H1 (cell line): ENCODE measurements around the gene WNT3A. TPM values are rescaled to one million over a fixed set of nuclear protein-coding genes. Genes with fewer than 3 reads are reported as not detected.

ENCODE experiments used
- CTCF ChIA-PET: fragments of 300-600 bp; sonication (Branson Sonifier 250); formaldehyde crosslinking; loops from one replicate; lab custom pipeline; 2021; ENCODE audit not compliant: partially characterized antibody; lab: Charles Lee
- POLR2A ChIA-PET: fragments of 300-600 bp; sonication (Branson Sonifier 250); formaldehyde crosslinking; loops from one replicate; lab custom pipeline; 2021; ENCODE audit warnings: inconsistent platforms; ENCODE audit not compliant: partially characterized antibody; lab: Charles Lee
- DNase-seq, 2 experiments: peaks; one replicate each; pipeline versions ENCODE4 v3.0.0 to v3.0.0-alpha.2; 2010 to 2022; ENCODE audit warnings: low spot score in 2 of 2, low read depth in 1 of 2, mixed read lengths in 1 of 2
- FAIRE-seq: peaks from 2 replicates; lab custom pipeline; 2011; peaks lifted over from hg19 to GRCh38; lab: Jason Lieb, UNC
- H2AFZ ChIP-seq: 2 replicates; pipeline ENCODE4 v1.8.1; 2012; ENCODE audit warnings: low read length, inconsistent platforms
- H2AK5ac ChIP-seq: 2 replicates; pipeline ENCODE4 v1.6.1; 2013; ENCODE audit warnings: low read depth, low read length
- H2BK120ac ChIP-seq: replicated peaks from 2 replicates; pipeline ENCODE3; 2013; ENCODE audit warnings: low read depth, low read length, inconsistent platforms
- H2BK12ac ChIP-seq: 2 replicates; pipeline ENCODE4 v1.6.1; 2013; ENCODE audit warnings: low read depth, low read length
- H2BK15ac ChIP-seq: 2 replicates; pipeline ENCODE4 v1.6.1; 2013; ENCODE audit warnings: low read length
- H2BK20ac ChIP-seq: 2 replicates; pipeline ENCODE4 v1.6.1; 2013; ENCODE audit warnings: low read length
- H2BK5ac ChIP-seq: 2 replicates; pipeline ENCODE4 v1.6.1; 2013; ENCODE audit warnings: low read depth, low read length
- H3K14ac ChIP-seq: 2 replicates; pipeline ENCODE4 v1.6.1; 2013; ENCODE audit warnings: inconsistent platforms; ENCODE audit not compliant: insufficient read length
- H3K18ac ChIP-seq: 2 replicates; pipeline ENCODE4 v1.6.1; 2013; ENCODE audit warnings: low read length; ENCODE audit errors: extremely low read depth
- H3K23ac ChIP-seq: 2 replicates; pipeline ENCODE4 v1.6.1; 2013; ENCODE audit warnings: inconsistent platforms; ENCODE audit not compliant: insufficient read length
- H3K23me2 ChIP-seq: 2 replicates; pipeline ENCODE4 v1.6.1; 2013; ENCODE audit warnings: low read depth, low read length
- H3K27ac ChIP-seq: 2 replicates; pipeline ENCODE4 v1.6.1; 2011; ENCODE audit warnings: low read depth, low read length, inconsistent platforms
- H3K27me3 ChIP-seq, 4 experiments: replicated peaks in 1 of 4; 1 replicate in 1 of 4; 2 replicates in 3 of 4; pipeline versions ENCODE4 v1.6.1 to v1.8.1; 2011 to 2013; ENCODE audit warnings: low read length in 3 of 4, mild to moderate bottlenecking in 3 of 4, inconsistent platforms in 2 of 4, mixed read lengths in 2 of 4, moderate library complexity in 1 of 4; ENCODE audit not compliant: control insufficient read depth in 3 of 4, insufficient read depth in 3 of 4; ENCODE audit errors: extremely low read depth in 1 of 4
- H3K36me3 ChIP-seq, 4 experiments: 2 replicates each; pipeline versions ENCODE4 v1.6.1 to v1.8.1; 2011 to 2013; ENCODE audit warnings: mild to moderate bottlenecking in 4 of 4, low read length in 3 of 4, moderate library complexity in 2 of 4, control low read depth in 1 of 4, inconsistent platforms in 1 of 4; ENCODE audit not compliant: insufficient read depth in 4 of 4, control insufficient read depth in 2 of 4
- H3K4ac ChIP-seq: replicated peaks from 2 replicates; pipeline ENCODE3; 2013; ENCODE audit warnings: low read length, low read depth, mixed read lengths, inconsistent platforms; ENCODE audit not compliant: insufficient read length
- H3K4me1 ChIP-seq, 4 experiments: replicated peaks in 1 of 4; 1 replicate in 1 of 4; 2 replicates in 3 of 4; pipeline versions ENCODE4 v1.6.1 to v1.8.1; 2011 to 2013; ENCODE audit warnings: low read length in 3 of 4, inconsistent platforms in 2 of 4, mixed read lengths in 1 of 4; ENCODE audit not compliant: insufficient read depth in 4 of 4, control insufficient read depth in 3 of 4
- H3K4me2 ChIP-seq, 2 experiments: 2 replicates each; pipeline versions ENCODE4 v1.6.1 to v1.8.1; 2011 to 2013; ENCODE audit warnings: low read depth in 2 of 2, low read length in 2 of 2, control low read depth in 1 of 2, inconsistent platforms in 1 of 2, mild to moderate bottlenecking in 1 of 2; ENCODE audit not compliant: insufficient read depth in 1 of 2
- H3K4me3 ChIP-seq, 4 experiments: fragments of 200-600, 300-600 bp in 1 of 4; sonication (generic), shearing (Covaris generic), sonication (Bioruptor Twin) in 1 of 4; 2 replicates each; pipeline versions ENCODE4 v1.5.1 to v1.8.1; 2011 to 2016; ENCODE audit warnings: low read length in 4 of 4, low read depth in 3 of 4, control low read depth in 2 of 4, inconsistent platforms in 2 of 4, mild to moderate bottlenecking in 2 of 4, mixed read lengths in 1 of 4, moderate library complexity in 1 of 4; ENCODE audit not compliant: insufficient read depth in 2 of 4; ENCODE audit errors: extremely low read depth in 1 of 4
- H3K56ac ChIP-seq: replicated peaks from 2 replicates; pipeline ENCODE3; 2013; ENCODE audit warnings: low read depth, mild to moderate bottlenecking, mixed read lengths, low read length, inconsistent platforms; ENCODE audit not compliant: insufficient read length
- H3K79me1 ChIP-seq: 2 replicates; pipeline ENCODE4 v1.6.1; 2013; ENCODE audit warnings: low read depth, low read length, control low read depth
- H3K79me2 ChIP-seq, 2 experiments: 2 replicates each; pipeline versions ENCODE4 v1.6.1 to v1.8.1; 2012 to 2013; ENCODE audit warnings: low read length in 2 of 2, mild to moderate bottlenecking in 2 of 2, inconsistent platforms in 1 of 2; ENCODE audit not compliant: insufficient read depth in 2 of 2, control insufficient read depth in 1 of 2
- H3K9ac ChIP-seq, 4 experiments: replicated peaks in 1 of 4; 1 replicate in 1 of 4; 2 replicates in 3 of 4; pipeline versions ENCODE4 v1.6.1 to v1.8.1; 2011 to 2013; ENCODE audit warnings: low read depth in 3 of 4, low read length in 3 of 4, control low read depth in 2 of 4, mild to moderate bottlenecking in 2 of 4, moderate library complexity in 2 of 4, inconsistent platforms in 1 of 4; ENCODE audit errors: extremely low read depth in 1 of 4
- H3K9me3 ChIP-seq, 2 experiments: 2 replicates each; pipeline versions ENCODE4 v1.6.1 to v1.8.1; 2012 to 2013; ENCODE audit warnings: mild to moderate bottlenecking in 2 of 2, moderate library complexity in 2 of 2, control low read depth in 1 of 2, inconsistent platforms in 1 of 2, low read depth in 1 of 2, low read length in 1 of 2, mixed read lengths in 1 of 2; ENCODE audit not compliant: insufficient read depth in 2 of 2
- H4K20me1 ChIP-seq, 2 experiments: replicated peaks in 1 of 2; 2 replicates each; pipeline versions ENCODE3 to v1.8.1; 2011 to 2013; ENCODE audit warnings: inconsistent platforms in 2 of 2, low read length in 2 of 2, mild to moderate bottlenecking in 1 of 2; ENCODE audit not compliant: insufficient read depth in 2 of 2, control insufficient read depth in 1 of 2
- H4K5ac ChIP-seq: 2 replicates; pipeline ENCODE4 v1.6.1; 2013; ENCODE audit warnings: low read length, low read depth, mixed read lengths, inconsistent platforms; ENCODE audit not compliant: insufficient read length
- H4K8ac ChIP-seq: 2 replicates; pipeline ENCODE4 v1.8.0; 2013; ENCODE audit warnings: mild to moderate bottlenecking, moderate library complexity, low read length, inconsistent platforms; ENCODE audit not compliant: insufficient read depth; ENCODE audit errors: extremely low read depth
- H4K91ac ChIP-seq: replicated peaks from 2 replicates; pipeline ENCODE3; 2013; ENCODE audit warnings: low read length, mixed read lengths, inconsistent platforms; ENCODE audit not compliant: insufficient read length
- CHD2 ChIP-seq: IDR thresholded peaks from 2 replicates; pipeline ENCODE4 v1.6.1; 2012; ENCODE audit warnings: low read length, improper control_type of control experiment
- GABPA ChIP-seq: IDR thresholded peaks from 2 replicates; pipeline ENCODE4 v1.6.1; 2011; ENCODE audit warnings: mild to moderate bottlenecking, low read length, moderate library complexity, borderline replicate concordance; ENCODE audit not compliant: insufficient read depth
- HDAC6 ChIP-seq: IDR thresholded peaks from one replicate; pipeline ENCODE4 v1.7.1; 2012; ENCODE audit warnings: low read depth, mild to moderate bottlenecking, inconsistent platforms, low read length, moderate library complexity
- JUND ChIP-seq: IDR thresholded peaks from 2 replicates; pipeline ENCODE4 v1.6.1; 2011; ENCODE audit warnings: mild to moderate bottlenecking, improper control_type of control experiment, low read length
- RFX5 ChIP-seq: IDR thresholded peaks from 2 replicates; pipeline ENCODE4 v1.6.1; 2011; ENCODE audit warnings: low read depth, low read length, improper control_type of control experiment, borderline replicate concordance
- SIN3A ChIP-seq, 2 experiments: IDR thresholded peaks in 1 of 2; conservative IDR thresholded peaks in 1 of 2; 2 replicates each; pipeline ENCODE4 v1.6.1; 2011 to 2012; ENCODE audit warnings: low read length in 2 of 2, improper control_type of control experiment in 1 of 2, low read depth in 1 of 2, mild to moderate bottlenecking in 1 of 2
- TBP ChIP-seq: IDR thresholded peaks from 2 replicates; pipeline ENCODE4 v1.6.1; 2011; ENCODE audit warnings: low read depth, low read length, improper control_type of control experiment
- ZNF274 ChIP-seq: IDR thresholded peaks from 2 replicates; pipeline ENCODE4 v1.7.0; 2012; ENCODE audit warnings: low read length, borderline replicate concordance; ENCODE audit errors: extremely low read depth
- WGBS, 2 experiments: shearing (Covaris generic) in 1 of 2; methylation state at CpG; one replicate each; pipeline versions ENCODE4 v1.1.6 to v1.1.7; 2013 to 2015; ENCODE audit warnings: low lambda C conversion rate in 2 of 2, mixed read lengths in 2 of 2, inconsistent platforms in 1 of 2, low coverage in 1 of 2, missing lambda C conversion rate in 1 of 2; ENCODE audit not compliant: insufficient replicate concordance in 2 of 2, insufficient coverage in 1 of 2, insufficient read length in 1 of 2; ENCODE audit errors: extremely low coverage in 1 of 2, missing lambda C conversion rate in 1 of 2; 5-methylcytosine and 5-hydroxymethylcytosine counted together
- polyA plus RNA-seq, 7 experiments: library from polyadenylated mRNA; depleted of rRNA in 3 of 7; stranded (reverse) in 5 of 7; unstranded in 2 of 7; fragments of >200 nt in 5 of 7; fragments of 200-250 nt in 2 of 7; gene quantifications; 1 replicate in 5 of 7; 2 replicates in 1 of 7; 4 replicates in 1 of 7; pipeline versions ENCODE4 v1.2.1 to v1.2.3, GENCODE V29; 2011 to 2013; ENCODE audit warnings: missing spikeins in 2 of 7, mixed read lengths in 2 of 7
- total RNA-seq: library from RNA; stranded (reverse); fragmentation: NEBNext Ultra II Directional; extraction: Animal tissue kit (Norgen Biotek cat#: 25700); gene quantifications from 2 replicates; pipeline ENCODE4 v1.2.1, GENCODE V29; 2021
- TF ChIP-seq, protein P1 (sequence below): IDR thresholded peaks from 2 replicates; pipeline ENCODE4 v1.6.1; 2011; ENCODE audit warnings: low read depth, mild to moderate bottlenecking, low read length; ENCODE audit not compliant: insufficient read depth

The WNT3A gene
- total and polyA plus RNA-seq, 2 of the 8 experiments (the other 6 are each of a cell fraction or from before 2014, with no cell fraction given): 0.08 to 0.19 TPM

DNA sequence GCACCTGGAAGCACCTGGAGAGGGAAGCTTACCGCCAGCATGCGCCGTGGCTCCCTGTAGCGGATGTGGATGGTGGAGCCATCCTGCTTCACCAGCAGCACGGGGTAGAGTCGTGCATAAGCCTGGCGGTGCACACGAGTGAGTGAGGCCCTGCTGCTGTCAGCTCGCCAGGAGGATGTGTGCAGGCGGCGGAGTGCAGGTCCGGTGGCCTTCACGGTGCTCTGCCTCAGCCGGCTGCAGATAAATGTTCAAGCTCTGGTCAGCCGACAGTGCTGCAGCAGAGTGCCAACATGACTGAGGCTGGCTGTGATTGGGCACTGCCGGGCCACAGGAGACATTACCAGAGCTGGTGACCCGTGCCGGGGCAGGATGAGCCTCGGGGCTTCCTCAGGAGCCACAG is 100.8 kb downstream of the WNT3A start:
- H3K4me1 ChIP-seq: peaks cover 0 to 7% (median under 1%) of the 10 kb centered on the region in 4 experiments; a peak in 6 of 7 replicates
- H3K9me3 ChIP-seq: no peaks in the 10 kb centered on the region
- no peak overlapping the region for H2AK5ac ChIP-seq
- TF ChIP-seq RFX5 (no peak), TBP (no peak), ZNF274 (no peak), SIN3A (conservative IDR thresholded peaks at IDR 0.05 in 1 of 2, IDR thresholded peaks at IDR 0.05 in 1 of 2; ENCODE audit: low read depth in 1 of 2, low read length in 2 of 2) (no peak), CHD2 (no peak), JUND (no peak), HDAC6 (no peak), GABPA (no peak)
- TF ChIP-seq, protein P1, sequence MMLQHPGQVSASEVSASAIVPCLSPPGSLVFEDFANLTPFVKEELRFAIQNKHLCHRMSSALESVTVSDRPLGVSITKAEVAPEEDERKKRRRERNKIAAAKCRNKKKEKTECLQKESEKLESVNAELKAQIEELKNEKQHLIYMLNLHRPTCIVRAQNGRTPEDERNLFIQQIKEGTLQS: no peak
- H3K79me2 ChIP-seq: peaks cover 3 to 8% of the 10 kb centered on the region in 2 experiments; a peak in 2 of 4 replicates
- no peak overlapping the region for H3K18ac ChIP-seq
- H3K9ac ChIP-seq: no peak overlapping the region
- peaks cover 12% of the 10 kb centered on the region; the same call in 1 of the 2 replicates for H3K79me1 ChIP-seq
- H3K4me3 ChIP-seq: no peak overlapping the region
- no peak for DNase-seq
- H3K36me3 ChIP-seq: peaks cover 3 to 16% (median 8%) of the 10 kb centered on the region in 4 experiments; a peak in 5 of 8 replicates
- POLR2A ChIA-PET: interaction anchor here (1.1 to 1.6 kb wide), 5 partner anchors 10 to 26 kb away, joined by 3 to 4 read pairs (median 4); partner anchors contain the start of gene ARF1
- no peak overlapping the region for H2BK12ac ChIP-seq
- peaks cover 0 to 6% (median 5%) of the 10 kb centered on the region in 4 experiments; a peak in 2 of 7 replicates for H3K27me3 ChIP-seq
- no peak overlapping the region for H2BK5ac ChIP-seq
- no peak overlapping the region for H3K4ac ChIP-seq
- FAIRE-seq: no peak
- H3K4me2 ChIP-seq: peak overlapping the region in 1 of 2 experiments; percentile 90; a peak in 2 of 4 replicates
- H2BK20ac ChIP-seq: no peak overlapping the region
- H4K8ac ChIP-seq: peak overlapping the region; percentile 60; the same call in 1 of the 2 replicates
- H4K20me1 ChIP-seq: peaks cover 0 to 13% of the 10 kb centered on the region in 2 experiments
- H2BK120ac ChIP-seq: no peak overlapping the region
- H4K5ac ChIP-seq: no peak overlapping the region
- no peak overlapping the region for H4K91ac ChIP-seq
- no peak overlapping the region for H2AFZ ChIP-seq
- 95% methylated on average over 19 of the region's 19 CpGs; no CpG with 5 or more reads in 1 of the 2 experiments for WGBS, 2 experiments
- CTCF ChIA-PET: interaction anchor here (0.9 to 1.8 kb wide), 4 partner anchors 16 to 364 kb away, joined by 3 to 8 read pairs (median 4); no protein-coding TSS in a partner anchor
- H2BK15ac ChIP-seq: no peak overlapping the region
- peaks cover 8% of the 10 kb centered on the region; the same call in 1 of the 2 replicates for H3K23me2 ChIP-seq
- H3K56ac ChIP-seq: no peak overlapping the region
- no peak overlapping the region for H3K23ac ChIP-seq
- H3K27ac ChIP-seq: no peak overlapping the region
- no peak overlapping the region for H3K14ac ChIP-seq
